ENCODE measurements around the gene MLYCD.
"Not testable (repeated sequence)": the region's sequence is repeated elsewhere in the genome, so short reads cannot be mapped to it uniquely, and the experiment has no call there.

Gene MLYCD

DNA sequence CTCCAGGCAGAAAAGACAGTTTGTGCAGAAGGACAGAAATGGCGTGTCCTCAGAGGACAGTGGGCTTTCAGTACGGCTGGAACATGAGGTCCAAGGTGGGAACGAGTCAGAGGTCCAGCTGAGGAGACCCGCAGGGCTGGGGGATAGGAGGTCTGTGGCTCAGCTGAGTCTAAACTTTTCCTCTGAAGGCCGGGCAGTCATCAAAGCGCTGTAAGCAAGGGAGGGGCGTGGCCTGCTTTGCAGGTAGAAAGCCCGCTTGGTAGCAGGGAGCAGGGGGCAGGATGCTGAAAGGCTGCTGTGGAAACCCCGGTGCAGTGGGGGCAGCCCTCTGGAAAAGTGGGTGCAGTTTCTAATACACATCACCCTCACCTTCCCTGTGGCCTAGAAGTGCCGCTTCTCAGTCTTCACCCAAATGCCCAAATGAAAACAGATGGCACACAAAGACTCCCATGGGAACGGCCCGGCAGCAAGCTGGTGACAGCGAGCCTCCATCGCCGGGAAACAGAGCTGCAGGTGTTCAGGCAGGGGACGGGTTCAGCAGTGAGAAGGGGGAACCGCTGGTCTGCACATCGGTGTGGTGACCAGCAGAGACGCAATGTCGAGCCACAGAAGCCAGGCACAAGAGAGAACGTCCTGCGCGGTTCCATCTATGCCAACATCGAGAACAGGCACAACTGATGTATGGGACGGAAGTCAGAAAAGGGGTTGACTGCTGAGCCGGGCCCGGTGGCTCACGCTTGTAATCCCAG, 41.9 kb downstream of the MLYCD start:
- no peak for DNase-seq (ENCODE audit: low read depth)

DNA sequence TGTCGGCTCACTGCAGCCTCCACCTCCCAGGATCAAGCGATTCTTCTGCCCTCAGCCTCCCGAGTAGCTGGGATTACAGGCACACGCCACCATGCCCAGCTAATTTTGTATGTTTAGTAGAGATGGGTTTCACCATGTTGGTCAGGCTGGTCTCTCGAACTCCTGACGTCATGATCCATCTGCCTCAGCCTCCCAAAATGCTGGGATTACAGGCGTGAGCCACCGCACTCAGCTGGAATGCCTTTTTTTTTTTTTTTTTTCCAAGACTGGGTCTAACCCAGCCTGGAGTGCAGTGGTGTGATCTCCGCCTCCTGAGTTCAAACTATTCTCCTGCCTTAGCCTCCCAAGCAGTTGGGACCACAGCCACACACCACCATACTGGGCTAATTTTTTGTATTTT, 42.6 kb downstream of the MLYCD start:
- DNase-seq (ENCODE audit: low read depth): not testable (repeated sequence)

DNA sequence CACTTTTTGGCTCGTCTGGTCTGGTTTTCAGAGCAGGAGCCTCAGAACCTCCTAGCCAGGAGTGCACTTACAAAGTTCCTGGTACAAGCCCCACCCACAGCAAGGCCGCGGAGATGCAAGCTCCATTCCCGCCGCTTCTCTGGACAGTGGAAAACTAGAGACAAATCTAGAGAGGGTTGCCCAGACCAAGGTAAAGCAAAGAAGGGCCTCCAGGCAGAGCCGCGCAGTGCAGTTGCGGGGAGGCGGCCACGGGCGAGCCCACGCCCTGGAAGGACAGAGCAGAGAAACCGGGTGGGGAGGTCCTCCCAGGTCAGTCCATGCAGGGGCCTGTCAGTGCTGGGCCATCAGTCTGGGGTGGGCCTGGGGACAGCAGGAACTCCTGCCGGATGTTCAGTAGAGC, 43.2 kb downstream of the MLYCD start:
- DNase-seq (ENCODE audit: low read depth): no peak

DNA sequence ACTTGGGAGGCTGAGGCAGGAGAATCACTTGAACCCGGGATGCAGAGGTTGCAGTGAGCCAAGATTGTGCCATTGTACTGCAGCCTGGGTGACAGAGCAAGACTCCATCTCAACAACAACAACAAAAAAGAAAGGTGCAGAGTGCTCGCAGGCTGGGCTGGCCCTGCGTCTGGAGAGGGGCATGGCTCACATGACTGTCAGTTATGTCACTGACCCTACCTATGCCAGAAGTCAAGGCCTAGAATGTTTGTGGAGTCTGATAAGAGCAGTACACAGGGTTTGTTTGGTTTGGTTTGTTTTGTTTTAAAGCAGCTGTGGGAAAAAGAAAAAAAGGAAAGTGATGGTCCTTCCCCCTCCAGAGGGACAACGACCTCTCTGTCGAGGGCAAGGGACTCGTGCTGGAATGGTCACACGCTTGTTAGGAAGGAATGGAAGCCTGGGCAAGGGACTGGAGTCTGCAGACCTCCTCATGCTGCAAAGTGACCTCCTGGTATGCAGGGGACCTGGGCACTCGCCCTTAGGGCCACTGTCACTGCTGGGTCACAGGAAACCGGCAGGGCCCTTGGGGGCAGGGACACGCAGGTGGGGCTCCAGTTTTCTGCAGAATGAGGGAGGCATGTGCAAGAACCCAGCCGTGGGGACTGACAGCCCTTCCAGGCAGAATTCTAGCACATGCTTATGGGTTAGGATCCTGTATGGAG, 44.0 kb downstream of the MLYCD start:
- no peak for DNase-seq (ENCODE audit: low read depth)

DNA sequence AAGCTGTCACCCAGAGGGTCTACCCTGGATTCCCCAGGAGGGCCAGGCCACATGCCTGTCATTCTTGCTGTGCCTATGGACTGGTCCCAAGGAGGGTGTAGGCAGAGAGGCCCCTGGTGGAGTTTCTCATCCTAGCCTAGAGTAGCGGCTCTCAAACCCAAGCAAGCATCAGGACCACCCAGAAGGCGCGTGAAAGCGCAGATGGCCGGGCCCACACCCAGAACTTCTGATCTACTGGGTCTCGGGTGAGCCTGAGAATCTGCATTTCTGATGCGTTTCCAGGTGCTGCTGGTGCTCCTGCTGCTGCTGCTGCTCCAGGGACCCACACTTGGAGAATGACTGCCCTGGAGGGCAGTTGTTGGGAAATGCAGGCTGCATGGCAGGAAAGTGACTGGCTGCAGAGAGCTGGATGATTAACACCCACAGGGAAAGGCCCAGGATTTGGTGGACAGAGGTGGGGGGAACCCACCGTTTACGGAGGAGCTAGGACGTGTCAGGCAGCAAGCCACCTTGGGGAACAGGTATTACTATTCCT, 44.7 kb downstream of the MLYCD start:
- no peak for DNase-seq (ENCODE audit: low read depth)

DNA sequence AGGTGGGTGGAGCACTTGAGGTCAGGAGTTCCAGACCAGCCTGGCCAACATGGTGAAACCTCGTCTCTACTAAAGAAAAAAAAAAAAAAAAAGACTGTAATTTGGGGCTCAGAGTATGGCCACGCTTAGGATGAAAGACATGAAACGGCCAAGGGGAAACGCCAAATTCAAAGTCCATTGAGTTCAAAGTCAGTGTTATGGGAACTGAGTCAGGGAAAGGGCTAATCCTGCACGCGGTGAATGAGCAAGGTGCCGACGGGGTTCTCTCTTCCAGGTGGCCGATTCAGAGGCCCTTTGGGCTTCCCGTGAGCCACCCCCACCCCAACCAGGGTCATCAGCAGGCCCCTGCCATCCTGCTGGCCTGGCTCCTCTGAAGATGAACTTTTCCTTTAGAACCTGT, 46.7 kb downstream of the MLYCD start:
- no peak for DNase-seq (ENCODE audit: low read depth)

DNA sequence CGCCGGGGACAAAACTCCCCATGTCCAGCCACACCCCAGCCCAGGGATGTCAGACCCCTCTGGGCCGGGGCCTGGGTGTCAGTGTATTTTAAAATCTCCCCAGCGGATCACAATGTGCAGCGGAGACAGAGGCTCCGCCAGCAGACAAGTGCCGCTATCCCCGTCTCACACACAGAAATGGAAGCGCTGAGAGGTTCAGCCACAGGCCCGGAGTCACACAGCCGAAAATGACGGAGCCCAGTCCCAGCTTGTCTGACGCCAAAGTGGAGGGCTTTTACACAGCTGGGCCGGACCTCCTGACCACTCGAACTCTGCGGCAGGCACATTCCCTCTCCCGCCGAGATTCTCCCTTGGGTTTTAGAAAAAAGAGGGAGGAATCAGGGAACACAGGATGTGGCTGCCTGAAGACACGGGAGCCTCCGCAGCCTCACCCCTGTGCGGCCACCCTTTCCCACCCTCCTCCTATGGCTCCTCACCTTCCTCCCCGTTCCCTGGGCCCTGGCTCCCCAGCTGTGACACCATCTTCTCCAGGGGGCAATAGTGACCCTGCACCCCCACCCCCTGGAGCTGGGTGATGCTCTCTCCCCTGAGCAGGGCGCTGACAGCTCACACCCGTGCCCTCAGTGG, 47.4 kb downstream of the MLYCD start:
- DNase-seq (ENCODE audit: low read depth): no peak

DNA sequence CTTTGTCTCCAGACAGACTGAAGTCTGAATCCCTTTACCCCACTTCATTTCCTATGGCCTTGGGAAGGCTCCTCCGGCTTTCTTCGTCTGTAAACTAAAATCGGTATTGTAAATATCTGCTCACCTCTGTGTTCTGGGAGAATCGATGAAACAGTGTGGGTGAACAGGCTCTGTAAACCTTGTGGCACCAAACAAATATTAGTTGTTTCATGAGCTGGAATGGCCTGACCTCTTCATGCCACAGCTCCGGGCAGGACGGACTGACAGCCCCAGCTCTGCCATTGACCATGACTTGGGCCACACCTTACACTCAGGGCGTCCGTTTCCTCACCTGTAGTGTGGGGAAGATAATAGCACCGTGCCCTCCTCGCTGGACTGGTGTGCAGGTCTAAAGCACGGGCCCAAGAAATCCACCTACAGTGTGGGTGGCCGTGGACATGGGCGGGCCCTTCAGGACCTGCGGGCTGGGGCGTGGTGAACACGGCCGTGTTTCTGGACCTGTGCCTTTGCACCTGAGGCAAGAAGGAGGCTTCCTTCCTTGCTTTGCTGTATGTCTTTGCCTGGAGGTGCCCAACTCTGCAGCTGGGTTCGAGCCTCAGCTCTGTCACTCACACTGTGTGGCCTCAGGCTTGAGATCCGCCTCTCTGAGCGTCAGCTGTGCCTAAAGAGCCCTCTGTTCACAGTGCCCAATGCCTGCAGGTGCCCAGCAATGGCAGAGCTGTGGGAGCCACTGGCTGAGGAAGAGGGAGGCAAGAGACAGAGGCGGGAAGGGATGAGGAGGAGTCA, 48.1 kb downstream of the MLYCD start:
- DNase-seq (ENCODE audit: low read depth): no peak

DNA sequence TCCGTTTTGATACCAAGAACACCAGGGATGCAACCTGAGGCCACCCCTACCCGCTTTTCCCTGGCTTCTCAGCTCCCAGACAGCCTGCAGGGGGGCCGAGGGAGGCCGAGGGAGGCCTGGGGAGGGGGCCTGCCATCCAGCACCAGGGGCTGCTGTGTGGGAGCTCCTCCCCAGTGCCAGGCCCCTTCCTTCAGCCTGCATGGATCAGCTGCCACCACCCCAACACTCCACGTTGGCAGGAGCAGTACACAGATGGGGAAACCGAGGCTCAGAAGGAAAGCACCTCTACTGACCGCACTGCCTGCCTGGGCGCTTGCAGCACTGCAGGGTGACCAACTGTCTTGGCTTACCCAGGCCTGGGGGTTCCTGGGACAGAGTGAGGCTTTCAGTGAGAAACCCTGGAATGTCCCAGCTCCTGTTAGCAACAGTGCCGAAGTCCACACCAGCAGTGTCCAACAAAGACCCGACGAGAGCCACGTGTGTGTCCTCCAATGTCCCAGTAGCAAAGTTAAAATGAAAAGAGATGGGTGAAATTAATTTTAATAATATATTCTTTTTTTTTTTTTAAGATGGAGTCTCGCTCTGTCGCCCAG, 48.8 kb downstream of the MLYCD start:
- DNase-seq (ENCODE audit: low read depth): no peak

DNA sequence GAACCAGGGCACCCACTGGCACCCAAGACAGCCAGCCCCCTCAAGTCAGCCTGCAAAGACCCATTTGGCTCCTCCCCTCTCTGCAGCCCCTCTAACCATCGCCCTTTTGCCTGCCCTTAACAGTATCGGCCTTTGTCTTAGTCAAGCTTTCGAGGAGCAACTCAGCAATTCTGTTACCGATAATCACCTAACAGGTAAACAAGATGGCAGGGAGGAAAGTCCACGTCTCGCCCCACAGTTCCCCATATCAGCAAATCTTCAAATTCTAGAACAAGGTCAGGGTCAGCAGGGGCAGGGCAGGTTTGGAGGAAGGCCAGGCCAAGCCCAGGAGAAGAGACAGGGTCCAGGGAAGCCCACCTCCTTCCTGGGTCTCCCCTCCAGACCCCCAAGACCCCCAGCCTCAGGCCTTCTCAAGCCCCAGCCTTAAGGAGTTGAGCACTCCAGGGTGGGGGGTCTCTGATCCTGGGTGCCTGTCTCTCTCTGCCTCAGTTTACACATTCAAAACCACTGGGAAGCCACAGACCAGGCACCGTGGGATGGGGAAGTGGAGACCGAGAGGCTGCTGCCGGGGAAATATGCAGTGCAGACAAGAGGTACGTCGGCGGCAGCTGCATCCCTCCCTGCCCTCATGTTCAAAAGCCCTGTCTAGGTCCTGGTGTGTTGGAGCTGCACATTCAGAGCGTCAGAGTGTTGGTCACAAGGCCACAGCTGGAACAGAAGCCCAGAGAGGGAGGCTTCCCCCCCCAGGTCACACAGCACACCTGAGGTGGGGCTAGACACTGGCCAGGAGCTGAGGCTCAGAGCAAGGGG, 50.2 kb downstream of the MLYCD start:
- no peak for DNase-seq (ENCODE audit: low read depth)

DNA sequence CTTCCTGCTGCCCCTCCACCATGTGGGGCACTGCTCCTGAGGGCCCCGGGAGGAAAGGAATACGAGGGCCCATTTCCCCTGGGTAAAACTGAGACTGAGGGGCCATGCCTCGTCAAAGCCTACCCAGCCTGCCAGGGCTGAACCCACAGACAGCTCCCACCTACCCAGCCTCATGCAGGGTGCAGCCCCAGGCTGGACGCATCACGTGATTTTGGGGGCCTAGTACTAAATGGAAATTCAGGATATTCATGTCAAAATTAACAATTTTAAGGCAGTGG, 50.7 kb downstream of the MLYCD start:
- no peak for DNase-seq (ENCODE audit: low read depth)

DNA sequence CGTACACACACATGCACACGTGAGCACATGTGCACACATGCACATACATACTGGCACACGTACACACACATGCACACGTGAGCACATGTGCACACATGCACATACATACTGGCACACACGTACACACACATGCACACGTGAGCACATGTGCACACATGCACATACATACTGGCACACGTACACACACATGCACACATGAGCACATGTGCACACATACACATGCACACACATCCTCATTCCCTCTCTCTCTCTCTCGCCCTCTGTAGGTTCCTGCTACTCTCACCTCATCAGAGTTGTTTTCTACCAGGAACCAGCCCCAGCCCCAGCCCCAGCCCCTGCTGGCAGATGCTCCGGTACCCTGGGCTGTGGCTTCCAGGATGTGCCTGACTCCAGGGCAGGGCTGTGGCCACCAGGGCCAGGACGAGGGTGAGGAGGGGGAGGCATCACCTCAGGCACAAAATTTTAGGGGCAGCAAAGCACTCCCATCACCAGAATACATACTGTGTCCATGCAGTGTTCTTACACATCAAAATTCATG, 52.0 kb downstream of the MLYCD start:
- DNase-seq (ENCODE audit: low read depth): not testable (repeated sequence)

DNA sequence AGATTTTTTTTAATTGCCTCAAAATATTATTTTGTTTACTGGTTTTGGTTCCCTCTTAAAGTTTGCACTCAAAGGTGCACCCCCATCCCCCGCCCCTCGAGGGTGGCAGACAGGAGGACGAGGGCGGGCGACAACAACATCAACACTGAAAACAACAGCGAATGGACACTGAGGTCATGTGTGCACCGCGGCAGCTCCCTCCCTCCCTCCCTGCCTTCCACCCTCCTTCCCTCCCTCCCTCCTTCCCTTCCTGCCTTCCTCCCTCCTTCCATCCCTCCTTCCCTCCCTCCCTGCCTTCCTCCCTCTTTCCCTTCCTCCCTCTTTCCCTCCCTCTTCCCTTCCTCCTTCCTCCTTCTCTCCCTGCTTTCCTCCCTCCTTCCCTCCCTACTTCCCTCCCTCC, 52.6 kb downstream of the MLYCD start:
- no peak for DNase-seq (ENCODE audit: low read depth)

DNA sequence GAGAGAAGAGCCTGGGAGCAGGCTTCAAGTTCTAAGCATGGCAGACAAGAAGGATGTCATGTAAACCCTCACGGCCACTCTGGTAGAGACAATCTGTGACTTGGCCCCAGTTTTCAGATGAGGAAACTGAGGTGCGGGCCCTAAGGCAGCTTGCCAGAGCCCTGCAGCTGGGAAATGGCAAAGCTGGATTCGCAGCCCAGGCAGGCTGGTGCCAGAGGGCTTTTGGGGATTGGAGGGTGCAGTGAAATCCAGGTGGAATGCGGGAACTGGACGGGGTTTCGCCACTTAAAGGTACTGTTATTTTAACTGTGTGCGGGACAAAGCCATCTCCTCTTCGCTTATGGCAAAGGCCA, 53.6 kb downstream of the MLYCD start:
- DNase-seq (ENCODE audit: low read depth): no peak

DNA sequence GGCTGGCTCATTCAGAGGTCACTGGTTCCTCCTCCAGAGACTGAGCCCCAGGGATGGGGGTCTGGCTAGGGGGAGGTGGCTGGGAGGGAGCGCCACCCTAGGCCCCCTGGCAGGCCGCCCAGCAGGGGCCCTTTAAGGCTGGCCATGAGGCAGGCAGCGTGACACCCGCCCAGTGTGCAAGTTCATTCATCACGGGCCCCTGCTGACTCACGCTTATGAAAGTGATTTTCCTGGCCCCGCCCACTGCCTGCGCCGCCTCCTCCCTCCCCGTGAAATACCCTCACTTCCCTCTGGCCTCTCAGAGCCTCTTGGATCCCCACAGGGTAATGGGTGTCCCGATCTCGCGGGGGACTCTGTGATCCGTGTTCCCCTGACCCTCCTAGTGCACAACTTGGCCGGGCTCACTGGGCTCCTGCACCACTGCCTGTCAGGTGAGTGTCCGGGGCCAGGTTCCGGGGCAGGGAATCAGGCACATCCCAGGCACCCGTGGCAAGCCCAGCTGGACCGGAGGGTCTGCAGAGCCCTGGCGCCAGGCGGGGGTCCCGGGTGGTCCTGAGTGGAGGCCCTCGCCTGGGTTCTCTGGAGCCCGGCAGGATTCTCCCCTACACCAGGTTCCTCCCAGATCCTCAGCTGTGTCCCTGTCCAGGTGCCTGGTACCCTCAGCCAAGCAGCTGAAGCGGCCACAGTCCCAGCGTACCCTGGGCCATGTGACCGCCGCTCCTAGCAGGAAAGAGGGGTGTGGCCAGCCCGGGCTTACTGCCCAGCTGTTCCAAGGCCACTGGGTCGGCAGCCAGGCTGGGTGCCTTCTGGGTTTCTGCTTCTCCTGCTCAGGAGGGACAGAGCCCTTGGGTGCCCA, 54.3 kb downstream of the MLYCD start, which contains the start of gene OSGIN1:
OSGIN1 (plus strand) TSS at position 301 of the 856 bp plus-strand sequence. CDS start 4,432 bp downstream, outside the sequence.
- DNase-seq (ENCODE audit: low read depth): peak; percentile 59

DNA sequence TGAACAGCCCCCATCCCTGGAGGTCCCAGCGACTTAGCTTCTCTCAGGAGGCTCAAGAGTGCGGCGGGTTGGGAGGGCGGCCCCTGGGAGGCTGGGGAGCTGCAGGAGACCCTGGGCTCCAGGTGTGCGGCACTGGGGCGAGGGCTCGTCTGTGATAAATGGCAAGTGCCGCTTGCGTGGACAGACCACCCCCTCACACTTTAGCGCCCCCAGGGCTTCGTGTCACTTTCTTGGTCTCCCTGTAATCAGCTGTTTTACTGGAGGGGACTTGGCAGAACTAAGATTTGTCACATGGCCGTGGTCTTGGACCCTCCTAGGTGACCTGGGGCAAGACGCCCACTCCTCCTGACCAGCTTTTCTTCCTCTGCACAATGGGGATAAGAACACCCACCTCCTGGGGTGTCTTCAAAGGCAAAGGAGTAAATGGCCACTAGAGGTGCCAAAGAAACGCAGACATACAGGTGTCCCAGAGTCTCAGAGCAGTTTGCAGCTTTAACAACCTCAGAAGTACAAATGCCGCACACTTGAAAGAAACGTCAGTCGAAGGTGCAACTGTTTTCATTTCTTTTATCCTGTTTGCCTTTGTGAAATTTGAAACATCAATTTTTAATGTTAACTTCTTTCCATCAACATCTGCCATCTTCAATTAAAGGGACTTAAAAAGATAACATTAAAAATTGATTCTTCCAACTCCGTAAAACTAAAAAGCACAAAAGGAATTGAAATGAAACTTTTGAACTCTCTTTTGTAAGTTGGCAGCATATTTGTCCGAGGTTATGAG, 55.1 kb downstream of the MLYCD start:
- peak; percentile 19 for DNase-seq (ENCODE audit: low read depth)

DNA sequence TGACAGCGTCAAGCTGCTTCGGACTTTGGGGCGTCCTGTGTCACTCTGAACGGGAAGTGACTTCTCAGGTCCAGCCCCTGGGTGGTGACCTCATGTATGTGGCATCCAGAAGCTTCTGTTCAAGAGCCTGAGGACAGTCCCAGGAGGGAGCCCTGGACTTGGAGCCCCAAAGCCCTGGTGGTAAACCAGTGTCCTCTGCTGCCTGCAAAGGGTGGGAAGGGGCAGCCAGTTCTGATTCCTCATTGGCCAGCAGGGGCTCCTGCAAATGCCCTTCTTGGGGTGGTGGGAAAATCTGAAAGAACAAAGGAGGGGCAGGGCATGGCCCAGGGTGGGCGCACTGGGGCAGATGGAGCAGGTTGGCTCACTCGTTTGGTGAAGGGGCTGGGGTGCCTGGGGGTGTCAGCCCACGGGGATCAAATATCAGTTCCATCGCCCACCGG, 55.7 kb downstream of the MLYCD start:
- peak; percentile 22 for DNase-seq (ENCODE audit: low read depth)

DNA sequence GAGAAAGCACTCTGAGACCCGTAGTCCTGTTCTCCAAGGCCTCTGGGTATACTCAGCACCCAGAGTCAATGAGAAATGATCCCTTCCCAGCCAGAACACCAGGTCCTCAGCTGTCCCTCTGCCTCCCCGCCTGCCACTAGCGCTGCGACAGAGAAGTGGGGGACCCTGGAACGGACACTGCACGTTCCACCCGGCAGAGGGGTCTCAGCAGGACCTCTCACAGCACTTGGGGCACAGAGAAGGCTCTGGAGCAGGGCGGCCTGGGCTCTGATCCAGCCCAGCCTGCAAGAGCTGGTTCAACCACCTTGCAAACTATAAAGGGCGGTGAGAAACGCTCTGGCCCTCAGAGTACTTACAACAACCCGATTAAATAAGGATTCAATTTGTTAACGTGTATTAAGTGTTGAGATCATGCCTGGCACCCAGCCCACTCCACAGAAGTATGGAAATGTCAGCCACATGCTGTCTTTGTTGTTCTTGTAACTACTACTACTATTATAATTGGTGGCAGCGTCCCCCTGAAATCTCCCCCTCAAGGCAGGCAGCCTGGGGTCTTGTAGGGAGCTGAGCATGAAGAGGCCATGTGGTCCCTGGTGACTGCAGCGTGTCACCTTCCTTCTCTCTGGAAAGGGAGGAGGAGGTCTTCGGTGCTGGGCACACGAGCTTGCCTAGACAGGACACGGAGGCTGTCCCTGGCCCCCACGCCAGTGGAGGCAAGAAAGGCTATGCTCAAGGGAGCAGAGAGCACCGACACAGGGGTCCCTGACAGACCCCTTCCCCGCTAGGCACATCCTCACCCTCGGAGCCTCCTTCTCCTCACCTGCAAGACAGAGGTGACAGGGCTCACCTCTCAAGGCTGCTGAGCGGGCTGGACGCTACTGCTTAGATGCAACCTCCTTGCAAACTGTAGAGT, 56.6 kb downstream of the MLYCD start:
- no peak for DNase-seq (ENCODE audit: low read depth)
